Astrocyte (in vitro differentiated cells and primary cell): ENCODE results near the gene GTPBP3.

ENCODE experiments used
- EZH2 ChIP-seq: IDR thresholded peaks from 2 replicates; pipeline ENCODE4 v1.6.1; 2012; ENCODE audit warnings: mild to moderate bottlenecking, low read length, inconsistent platforms; ENCODE audit not compliant: insufficient read depth
- TF ChIP-seq, protein P1 (sequence below): IDR thresholded peaks from 2 replicates; pipeline ENCODE4 v1.5.1; 2011; ENCODE audit warnings: low read depth, mild to moderate bottlenecking, inconsistent platforms, low read length, moderate library complexity; ENCODE audit not compliant: insufficient read depth

DNA sequence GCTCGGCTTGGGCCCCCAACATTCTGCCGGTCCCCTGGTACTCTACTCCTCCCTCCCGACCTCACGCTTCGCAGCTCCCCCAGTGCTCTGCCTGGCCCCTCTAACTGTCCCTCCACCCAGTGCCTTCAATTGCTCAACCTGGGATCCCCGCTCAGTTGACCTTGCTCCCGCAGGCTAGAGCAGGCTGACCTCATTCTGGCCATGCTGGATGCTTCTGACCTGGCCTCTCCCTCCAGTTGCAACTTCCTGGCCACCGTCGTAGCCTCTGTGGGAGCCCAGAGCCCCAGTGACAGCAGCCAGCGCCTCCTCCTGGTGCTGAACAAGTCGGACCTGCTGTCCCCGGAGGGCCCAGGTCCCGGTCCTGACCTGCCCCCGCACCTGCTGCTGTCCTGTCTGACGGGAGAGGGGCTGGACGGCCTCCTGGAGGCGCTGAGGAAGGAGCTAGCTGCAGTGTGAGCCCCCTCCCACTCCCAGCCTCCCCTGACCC, 3.6 kb downstream of the GTPBP3 start:
- TF ChIP-seq, protein P1, sequence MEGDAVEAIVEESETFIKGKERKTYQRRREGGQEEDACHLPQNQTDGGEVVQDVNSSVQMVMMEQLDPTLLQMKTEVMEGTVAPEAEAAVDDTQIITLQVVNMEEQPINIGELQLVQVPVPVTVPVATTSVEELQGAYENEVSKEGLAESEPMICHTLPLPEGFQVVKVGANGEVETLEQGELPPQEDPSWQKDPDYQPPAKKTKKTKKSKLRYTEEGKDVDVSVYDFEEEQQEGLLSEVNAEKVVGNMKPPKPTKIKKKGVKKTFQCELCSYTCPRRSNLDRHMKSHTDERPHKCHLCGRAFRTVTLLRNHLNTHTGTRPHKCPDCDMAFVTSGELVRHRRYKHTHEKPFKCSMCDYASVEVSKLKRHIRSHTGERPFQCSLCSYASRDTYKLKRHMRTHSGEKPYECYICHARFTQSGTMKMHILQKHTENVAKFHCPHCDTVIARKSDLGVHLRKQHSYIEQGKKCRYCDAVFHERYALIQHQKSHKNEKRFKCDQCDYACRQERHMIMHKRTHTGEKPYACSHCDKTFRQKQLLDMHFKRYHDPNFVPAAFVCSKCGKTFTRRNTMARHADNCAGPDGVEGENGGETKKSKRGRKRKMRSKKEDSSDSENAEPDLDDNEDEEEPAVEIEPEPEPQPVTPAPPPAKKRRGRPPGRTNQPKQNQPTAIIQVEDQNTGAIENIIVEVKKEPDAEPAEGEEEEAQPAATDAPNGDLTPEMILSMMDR = no peak
- TF ChIP-seq EZH2 = no peak
